NCI-H2227 treated with DMSO at 0.1 percent for 48 hours (cell line): ENCODE data around the gene UBE2V1.
"Not testable (repeated sequence)": the region's sequence is repeated elsewhere in the genome, so short reads cannot be mapped to it uniquely, and the experiment has no call there.

ENCODE experiments used
- DNase-seq: peaks from one replicate; lab custom pipeline; 2025; lab: John Stamatoyannopoulos, UW

The UBE2V1 gene

DNA sequence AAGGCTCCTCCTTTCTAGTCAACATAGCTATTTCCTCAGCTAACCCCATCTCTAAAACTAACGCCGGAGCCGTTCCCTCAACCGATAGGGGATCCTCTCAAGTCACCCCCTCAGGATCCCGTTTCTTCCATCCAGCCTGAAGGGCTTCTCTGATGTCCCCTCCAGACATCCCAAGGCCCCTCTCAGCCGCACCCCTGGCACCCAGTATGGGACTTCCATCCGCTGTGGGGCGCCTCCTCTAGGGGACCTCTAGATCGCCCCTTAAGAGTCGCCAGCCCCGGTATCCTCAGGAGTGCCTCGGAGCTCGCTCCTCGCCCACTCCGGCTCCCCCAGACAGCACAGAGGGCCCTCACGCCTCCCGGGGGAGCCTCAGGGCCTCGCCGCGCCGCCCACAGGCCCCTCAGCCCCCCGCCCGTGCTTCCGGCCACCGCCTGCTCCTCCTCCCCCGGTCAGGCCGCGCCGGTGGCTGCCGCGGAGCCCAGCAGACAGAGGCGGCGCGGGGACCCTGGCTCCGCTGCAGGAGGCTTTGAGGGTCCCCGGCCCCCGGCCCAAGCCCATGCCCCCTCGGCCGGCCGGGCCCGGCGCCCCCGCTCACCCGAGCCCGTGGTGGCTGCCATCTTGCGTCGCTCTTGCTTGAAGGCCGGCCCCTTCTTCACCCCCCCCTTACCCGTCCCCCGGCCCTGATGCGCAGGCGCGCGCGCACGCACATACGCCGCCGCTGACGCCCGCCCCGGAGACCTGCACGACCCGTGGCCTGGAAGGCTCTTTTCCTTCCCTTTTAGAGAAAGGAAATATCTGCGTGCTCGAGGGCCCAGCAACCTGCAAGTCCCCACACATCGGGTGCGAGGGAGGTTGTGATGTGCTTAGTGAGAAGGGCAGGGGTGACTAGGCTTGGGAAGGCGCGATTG lies at the start of gene UBE2V1:
Gene UBE2V1 (minus strand): TSS at position 639 of the 908 bp plus-strand sequence. CDS start 22 bp downstream, at position 617.
- peak; percentile 69 for DNase-seq

DNA sequence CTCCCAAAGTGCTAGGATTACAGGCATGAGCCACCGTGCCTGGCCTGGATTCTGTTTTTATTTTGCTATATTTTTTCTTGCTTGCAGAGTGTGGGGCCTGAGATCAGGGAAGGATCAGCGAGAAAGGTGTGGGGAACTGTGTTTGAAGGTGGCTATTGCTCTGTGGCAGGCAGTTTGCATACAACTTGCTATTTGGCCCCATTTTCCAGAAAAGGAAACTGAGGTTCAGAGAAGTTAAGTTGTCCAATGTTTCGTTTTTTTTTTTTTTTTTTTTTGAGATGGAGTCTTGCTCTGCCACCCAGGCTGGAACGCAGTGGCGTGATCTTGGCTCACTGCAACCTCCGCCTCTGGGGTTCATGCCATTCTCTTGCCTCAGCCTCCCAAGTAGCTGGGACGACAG lies 48.5 kb upstream of the UBE2V1 start:
- DNase-seq, result not testable (repeated sequence)

DNA sequence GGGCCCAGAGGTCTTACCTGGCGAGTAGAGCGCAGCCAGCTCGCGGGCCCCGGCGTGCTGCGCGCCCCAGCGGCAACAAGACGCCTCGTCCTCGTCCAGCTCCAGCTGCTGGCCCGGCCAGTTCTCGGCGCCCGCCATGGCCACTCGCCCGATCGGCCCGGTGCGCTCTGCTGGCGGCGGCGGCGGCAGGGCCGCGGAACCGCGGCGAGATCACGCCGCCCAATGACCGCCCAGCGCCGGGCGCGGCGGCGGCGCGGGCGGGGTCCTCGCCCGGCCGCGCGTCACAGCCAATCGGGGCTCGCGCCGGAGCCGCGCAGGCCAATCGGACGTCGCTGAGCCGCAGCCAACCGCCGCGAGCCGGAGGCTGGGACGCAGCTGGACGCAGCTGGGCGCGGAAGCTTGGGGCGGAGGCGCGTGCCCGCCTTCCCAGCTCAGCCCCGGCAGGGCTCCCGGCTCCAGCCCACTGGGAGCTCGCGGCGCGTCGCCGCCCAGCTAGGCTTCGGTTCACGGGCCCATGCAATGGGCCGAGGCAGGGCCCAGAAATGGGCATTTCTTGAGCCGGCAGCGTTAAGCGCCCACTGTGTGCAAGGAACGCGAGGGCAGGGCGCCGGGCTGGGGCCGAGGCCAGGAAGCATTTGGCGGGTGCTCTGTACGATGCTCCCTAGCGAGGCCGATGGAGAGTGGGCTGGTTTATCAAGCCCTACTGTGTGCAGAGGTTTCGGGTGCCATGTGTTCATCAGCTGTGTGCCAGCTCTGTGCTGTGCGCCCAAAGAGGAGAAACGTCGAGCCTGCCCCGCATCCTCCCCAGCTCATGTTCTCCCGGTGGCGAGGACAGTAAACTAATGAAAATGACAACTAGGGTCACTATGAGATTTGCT lies 40.8 kb upstream of the UBE2V1 start, which contains the start of gene PEDS1:
Gene PEDS1 (minus strand): TSS at position 224 of the 878 bp plus-strand sequence. CDS start 86 bp downstream, at position 138.
- DNase-seq, result peak; percentile 85

DNA sequence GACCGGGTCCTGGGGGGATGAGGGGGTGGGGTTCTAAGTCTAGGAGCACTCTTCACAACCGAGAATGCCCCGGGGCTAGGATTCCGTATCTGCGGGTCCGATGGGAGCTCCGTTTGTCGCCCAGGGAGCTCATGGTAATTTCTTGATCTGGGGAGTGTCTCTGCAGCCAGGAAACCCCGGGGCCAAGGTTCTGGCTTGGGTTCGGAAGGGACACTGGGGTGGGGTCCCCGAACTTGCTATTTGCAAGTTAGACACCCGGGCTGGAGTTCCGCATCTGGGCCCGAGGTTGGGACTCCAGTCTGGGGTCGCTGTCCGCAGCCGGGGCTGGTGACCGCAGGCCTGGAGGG lies 40.2 kb upstream of the UBE2V1 start:
- DNase-seq, result no peak

DNA sequence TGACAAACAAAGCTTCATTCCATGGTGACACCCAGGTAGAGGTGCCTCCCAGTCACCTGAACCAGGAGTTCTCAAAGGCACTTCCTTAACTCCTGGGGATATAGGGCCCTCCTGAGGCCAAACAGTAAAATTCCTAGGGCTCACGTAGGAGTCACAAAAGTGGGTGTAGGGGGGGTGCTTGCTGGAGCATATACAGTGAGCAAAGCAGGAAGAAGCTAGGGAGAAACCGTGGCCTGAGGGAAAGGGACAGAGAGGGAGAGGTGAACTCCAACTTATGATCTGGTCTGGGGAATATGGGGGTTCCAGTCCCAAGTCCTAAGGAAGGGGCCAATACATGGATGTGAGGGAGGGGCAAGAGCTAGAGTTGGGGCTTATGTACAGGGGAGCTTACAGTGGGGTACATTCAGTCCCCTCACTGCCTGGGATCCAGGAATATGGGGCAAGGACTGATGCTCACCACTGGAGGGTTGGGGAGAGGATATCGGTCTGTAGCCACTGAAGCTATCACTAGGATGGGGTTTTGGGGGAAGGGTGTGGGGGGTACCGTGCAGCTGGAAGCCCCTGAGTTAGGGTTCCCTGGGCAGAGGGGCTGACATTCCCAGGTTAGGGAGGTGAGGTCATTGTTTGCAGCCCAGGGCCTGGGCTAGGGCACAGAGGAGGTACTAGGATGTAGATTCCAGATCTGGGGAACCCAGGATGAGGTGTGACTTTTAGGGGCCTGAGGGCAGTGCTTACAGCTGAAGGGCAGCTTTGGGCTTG lies 39.6 kb upstream of the UBE2V1 start:
- DNase-seq, result no peak

DNA sequence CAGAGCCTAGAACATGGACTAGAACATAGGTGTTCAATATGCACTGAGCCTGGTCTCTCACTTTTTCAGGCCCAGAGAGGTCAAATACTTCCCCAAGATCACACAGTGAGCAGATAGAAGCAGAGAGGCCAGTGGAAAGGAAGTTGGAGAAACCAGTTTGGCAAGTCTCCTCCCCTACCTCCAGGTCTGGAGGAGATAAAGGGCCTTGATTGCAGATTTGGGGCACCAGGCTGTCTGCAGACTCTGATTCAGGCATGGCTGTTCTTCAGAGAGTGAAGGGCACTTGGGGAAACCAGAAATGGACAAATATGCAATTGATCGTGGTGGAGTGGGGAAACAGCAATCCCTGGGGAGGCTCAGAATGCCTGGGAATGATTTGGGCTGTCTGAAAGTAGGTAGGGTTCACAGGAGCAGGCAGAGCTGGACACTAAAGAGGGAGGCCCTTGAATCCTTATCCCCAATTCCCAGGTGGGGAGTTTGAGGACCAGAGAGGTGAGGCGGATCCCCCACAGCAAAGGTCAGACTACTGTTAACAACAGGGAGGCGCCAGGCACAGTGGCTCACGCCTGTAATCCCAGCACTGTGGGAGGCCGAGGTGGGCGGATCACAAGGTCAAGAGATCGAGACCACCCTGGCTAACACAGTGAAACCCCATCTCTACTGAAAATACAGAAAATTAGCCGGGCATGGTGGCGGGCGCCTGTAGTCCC lies 38.2 kb upstream of the UBE2V1 start:
- no peak for DNase-seq

DNA sequence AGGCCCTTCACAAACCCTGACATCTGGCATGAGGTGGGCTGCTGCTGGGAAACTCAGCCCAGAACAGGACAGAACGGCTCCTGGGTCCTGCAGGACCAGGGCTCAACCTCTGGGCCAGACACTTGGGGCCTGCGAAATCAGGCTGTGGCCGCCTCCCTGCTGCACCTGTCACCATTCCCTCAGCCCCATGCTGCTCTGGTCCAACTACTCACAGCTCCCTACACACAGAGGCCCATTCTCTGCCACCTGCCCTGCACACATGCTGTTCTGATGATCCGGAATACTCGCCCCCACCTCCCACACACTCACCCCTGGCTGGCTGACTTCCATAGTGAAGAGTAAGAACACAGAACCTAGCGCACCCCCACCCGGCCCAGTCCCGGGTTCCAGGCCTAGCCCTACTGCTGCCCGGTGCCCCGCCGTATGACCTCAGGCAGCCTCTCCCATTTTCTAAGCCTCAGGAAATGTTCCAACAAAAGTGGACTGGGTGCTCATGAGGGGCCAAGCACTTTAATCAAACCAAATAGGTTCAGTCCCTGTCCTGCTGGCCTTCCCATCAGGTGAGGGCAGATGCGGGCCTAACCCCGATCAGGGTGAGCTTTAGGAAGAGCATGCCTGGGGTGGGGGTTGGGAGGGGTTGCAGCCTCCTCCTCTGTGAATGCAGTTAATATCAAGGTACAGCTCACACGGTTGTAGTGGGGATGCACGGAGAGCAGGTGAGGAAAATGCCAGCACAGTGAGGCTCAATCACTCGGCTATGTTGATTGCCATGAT lies 36.7 kb upstream of the UBE2V1 start:
- DNase-seq, result no peak

DNA sequence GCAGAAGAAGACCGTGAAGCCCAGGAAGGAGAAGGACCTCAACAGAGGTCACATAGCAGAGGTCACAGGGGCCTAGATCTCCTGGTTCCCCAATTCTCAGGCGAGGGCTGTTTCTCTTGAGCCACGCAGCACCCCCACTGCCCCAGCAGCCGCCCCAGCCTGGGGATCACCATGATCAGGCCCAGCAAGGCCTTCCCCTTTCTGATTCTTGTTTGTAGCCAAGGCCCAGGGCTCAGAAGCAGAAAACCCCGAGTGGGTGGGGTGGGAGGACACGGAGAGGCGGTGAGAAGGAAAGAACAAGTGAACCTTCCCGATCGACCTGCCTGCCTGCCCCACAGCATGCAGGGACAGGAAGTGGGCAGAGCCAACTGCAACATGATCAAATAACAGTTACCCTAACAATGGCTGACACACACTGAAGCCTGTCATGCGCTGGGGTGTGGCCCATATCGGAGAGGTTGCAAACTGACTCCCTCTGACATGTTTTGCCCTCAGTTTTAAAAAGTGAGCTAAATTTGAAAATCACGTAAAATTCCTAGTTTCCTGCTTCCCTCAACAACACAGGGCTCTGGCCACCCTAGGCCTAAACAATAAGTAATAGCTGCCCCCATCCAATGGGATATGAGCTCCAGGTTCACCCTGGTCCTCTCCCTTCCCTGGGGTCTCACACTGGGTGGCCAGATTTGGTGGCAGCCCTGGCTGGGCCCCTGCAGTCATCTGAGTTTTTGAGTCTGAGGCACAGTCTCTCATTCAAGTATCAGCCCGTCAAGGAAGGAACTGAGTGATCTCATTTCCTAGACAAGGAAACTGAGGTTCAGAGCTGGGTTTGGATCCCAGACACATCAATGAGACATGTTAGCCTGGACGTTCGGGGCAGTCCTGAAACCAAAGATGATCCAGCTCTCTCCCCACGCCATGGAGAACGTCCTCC lies 34.0 kb upstream of the UBE2V1 start:
- no peak for DNase-seq

DNA sequence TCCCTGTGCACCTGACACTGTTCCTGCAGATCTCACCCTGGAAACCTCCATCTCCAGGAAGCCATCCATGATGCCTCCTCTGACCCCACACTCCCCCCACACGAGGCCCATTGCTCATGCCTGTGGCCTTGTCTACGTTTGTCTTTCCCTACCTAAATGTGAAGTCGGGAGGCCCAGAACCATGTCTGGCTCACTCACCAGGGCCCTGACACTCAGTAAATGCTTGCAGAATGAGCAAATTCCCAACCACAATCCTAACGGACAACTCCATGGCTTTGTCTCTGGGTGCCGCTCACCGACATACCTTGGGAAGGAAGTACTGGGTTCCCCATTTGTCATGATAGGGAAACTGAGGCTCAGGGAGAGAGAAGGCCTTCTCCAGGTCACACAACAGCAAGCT lies 33.3 kb upstream of the UBE2V1 start:
- no peak for DNase-seq

DNA sequence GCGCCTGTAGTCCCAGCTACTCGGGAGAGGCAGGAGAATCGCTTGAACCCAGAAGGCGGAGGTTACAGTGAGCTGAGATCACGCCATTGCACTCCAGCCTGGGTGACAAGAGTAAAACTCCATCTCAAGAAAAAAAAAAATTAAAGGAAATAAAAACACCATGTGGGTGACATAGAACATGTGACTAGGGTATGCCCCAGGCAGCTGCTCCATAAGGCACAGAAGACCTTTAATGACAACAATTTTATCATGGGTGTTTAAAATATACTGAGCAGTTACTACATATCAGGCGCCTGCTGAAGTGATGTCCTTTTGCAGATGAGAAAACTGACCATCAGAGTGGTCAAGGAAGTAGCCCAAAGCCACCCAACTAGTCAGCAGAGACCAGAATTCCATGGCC lies 32.6 kb upstream of the UBE2V1 start:
- DNase-seq, result no peak

DNA sequence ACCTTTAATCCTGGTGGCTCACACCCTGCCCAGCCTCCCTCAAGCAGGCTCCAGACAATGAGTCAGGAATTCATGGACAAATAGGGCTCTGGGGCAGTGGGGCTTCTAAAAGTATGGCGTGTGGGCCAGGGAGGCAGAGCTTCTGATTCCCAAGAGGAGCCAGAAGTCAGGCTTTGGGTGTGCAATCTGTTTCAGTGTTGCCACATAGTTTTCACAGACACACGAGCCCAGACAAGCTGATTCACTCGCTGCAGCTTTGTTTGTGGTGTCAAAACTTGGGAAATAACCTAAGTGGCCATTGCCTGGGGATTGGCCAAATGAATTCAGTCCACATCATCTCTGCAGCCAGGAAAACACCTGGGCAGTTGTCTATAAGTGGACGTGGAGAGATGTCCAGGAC lies 31.4 kb upstream of the UBE2V1 start:
- DNase-seq, result no peak

DNA sequence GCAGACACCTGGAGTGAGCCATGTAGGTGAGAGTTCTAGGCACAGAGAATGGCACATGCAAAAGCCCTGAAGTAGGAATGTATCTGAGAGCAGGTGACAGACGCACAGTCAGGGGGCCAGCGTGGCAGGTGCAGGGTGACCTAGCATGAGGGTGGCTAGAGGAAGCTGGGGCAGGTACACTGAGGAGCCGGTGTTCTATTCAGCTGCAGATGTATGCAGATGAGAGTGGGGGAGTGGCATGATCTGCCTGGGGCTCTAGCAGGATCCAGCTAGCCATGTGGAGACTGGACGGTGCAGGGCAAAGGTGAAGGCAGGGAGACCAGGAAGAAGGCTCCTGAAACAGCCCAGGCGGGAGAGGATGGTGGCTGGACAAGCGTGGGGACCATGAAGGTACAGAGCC lies 29.9 kb upstream of the UBE2V1 start:
- DNase-seq, result no peak

DNA sequence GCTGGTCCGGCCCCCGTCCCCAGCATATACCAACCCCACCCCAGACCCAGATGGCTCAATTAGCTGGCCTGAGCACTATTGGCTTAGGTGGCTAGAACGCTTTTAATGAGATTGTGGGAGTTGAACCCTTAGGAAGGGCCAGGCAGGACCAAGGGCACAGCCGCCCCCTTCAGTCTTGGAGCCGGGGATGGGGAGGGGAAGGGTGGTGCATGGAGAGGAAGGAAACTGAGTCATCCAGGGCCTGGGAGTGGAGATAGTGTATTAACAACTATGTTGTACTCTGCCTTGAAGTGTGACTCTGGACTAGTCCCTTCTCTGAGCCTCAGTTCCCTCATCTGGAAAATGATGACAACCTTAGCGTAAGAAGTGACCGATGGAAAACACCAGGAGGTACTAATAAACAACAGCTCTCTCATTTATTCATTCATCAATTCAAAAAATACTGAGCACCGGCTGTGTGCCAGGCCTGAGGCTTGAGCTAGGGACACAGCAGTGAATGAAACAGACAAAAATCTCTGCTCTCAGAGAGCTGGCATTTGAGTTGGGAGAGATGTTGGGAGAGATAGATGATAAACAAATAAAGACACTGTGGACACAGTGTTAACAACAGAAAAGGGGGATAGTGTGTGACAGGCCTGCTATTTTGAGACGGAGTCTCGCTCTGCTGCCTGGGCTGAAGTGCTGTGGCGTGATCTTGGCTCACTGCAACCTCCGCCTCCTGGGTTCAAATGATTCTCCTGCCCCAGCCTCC lies 29.0 kb upstream of the UBE2V1 start:
- no peak for DNase-seq

DNA sequence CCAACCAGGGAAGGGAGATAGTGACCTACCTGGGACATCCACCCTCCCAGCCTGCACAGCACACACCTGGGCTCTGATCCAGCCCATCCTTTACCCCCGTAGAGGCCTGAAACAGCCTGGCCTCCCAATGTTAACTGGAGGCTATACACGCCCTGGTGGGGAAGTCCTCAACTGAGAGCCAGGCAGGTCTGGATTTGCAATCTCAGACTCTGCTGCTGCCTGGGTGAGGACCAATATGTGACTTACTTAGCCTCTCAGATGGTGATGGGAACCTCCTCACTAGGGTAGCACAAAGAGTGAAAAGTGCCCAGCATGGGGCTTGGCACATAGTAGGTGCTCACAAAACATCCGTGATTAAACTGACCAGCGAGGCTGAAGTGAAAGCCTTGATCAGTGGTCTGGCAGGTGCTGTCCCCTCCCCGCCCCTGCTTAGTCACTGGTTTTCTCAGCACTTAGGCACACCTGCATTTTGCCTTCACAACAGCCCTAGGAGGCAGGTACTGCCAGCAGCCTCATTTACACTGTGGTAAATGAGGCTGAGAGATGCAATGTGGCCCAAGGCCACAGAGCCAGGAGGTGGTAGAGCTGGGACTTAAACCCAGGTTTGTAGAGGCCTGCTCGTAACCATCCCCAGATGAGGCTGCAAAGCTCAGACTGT lies 28.2 kb upstream of the UBE2V1 start:
- no peak for DNase-seq

DNA sequence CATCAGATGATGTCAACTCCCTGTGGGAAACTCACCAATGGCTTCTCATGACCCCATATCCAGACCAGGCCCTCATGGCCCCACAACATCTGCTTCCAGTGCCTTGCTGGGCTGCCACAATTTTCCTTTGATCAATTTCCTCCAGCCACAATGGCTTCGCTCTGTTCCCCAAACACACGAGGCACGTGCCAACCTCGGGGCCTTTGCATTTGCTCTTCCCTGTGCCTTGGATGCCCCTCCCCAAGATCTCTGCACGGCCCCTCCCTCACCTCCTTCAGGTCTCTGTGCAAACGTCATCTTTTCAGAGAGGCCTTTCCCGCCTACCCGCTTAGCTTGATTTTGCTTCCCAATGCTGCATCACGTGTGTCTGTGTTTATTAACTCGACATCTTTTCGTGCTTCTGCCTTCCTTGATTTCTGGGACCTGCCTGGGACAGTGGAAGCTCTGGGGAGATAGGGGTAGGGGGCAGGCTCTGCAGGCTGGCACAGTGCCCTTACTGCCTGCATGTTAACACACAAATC lies 27.4 kb upstream of the UBE2V1 start:
- DNase-seq, result no peak

DNA sequence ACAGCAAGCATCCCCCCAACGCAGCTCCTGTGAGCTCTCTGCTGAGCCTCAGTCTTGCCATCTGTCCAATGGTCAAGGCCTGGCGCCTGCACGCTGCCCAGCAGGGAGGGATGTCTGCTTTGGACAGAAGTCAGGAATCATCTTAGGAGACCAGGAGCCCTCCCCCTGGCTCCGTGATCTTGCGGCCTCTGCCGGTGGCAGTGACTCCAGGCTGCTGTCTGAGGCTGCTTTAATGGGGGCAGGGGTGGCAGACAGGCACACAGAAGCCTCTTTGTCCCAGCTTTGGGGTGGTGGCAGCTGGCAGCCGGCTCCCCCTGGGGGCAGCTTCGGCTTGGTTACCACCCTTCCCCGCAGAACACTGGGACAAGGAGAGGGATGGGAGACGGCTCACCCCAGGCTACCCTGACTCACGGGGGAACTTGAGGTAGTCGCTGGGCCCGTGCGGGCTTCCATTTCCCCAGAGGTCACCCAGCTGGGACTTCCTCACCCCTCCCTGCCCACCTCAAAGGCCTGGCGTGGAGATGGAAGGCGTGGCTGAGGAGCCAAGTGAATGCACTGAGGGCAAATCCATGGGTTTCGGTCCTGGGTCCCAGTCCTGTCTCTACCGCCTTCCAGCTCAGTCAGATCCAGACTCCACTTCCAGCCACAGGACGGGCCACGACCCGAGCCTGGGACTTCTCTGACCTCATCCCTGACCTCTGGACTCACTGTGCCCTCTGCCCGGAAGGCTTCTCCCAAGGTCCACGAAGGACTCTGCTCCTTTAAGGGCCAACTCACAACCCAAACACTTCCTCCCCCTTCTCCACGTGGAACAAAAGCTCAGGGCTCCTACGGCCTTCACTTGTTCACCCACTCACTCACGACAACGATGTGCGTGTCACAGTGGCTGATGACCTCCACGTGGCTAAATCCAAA lies 25.8 kb upstream of the UBE2V1 start:
- DNase-seq, result no peak

DNA sequence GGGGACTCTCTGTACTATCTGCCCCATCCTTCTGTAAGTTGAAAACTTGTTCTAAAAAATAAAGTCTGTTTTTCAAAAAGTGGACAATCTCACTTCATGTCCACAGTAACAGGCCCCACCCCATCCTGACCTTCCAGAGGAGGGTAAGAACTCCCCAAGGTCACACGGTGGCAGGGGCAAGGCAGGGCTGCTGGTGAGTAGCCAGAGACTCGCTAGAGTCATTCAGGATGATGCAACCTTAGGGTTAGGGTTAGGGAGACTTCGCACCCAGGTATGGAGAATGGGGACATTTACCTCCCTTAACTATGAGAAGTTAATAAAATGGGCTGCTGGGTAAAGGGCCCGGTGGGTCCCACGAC lies 25.1 kb upstream of the UBE2V1 start:
- DNase-seq, result no peak
